Measurements from ENCODE around the gene VPS13D. TPM values are rescaled to one million over a fixed set of nuclear protein-coding genes. Genes with fewer than 3 reads are reported as not detected.

The VPS13D gene
- total RNA-seq, 4 donors from 2014 or later: 77.5 to 142 (median 94.4) TPM

DNA sequence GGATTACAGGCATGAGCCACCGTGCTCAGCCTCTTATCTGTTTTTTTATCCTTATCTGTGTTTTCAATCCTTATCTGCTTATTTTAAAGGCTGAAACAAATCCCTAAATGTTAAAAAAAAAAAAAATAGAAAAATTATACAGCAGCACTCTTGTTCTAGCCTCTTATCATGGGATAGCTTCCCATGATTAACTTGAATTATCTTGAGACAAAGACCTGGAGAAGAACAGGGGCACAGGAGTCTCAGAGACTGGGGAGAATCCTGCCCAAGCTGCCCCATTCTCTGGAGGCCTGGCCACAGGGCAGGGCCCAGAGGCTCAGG lies 301.3 kb downstream of the VPS13D start:
- TF ChIP-seq, protein P1, sequence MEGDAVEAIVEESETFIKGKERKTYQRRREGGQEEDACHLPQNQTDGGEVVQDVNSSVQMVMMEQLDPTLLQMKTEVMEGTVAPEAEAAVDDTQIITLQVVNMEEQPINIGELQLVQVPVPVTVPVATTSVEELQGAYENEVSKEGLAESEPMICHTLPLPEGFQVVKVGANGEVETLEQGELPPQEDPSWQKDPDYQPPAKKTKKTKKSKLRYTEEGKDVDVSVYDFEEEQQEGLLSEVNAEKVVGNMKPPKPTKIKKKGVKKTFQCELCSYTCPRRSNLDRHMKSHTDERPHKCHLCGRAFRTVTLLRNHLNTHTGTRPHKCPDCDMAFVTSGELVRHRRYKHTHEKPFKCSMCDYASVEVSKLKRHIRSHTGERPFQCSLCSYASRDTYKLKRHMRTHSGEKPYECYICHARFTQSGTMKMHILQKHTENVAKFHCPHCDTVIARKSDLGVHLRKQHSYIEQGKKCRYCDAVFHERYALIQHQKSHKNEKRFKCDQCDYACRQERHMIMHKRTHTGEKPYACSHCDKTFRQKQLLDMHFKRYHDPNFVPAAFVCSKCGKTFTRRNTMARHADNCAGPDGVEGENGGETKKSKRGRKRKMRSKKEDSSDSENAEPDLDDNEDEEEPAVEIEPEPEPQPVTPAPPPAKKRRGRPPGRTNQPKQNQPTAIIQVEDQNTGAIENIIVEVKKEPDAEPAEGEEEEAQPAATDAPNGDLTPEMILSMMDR (IDR thresholded peaks at IDR 0.05; ENCODE audit: low read depth): no peak

DNA sequence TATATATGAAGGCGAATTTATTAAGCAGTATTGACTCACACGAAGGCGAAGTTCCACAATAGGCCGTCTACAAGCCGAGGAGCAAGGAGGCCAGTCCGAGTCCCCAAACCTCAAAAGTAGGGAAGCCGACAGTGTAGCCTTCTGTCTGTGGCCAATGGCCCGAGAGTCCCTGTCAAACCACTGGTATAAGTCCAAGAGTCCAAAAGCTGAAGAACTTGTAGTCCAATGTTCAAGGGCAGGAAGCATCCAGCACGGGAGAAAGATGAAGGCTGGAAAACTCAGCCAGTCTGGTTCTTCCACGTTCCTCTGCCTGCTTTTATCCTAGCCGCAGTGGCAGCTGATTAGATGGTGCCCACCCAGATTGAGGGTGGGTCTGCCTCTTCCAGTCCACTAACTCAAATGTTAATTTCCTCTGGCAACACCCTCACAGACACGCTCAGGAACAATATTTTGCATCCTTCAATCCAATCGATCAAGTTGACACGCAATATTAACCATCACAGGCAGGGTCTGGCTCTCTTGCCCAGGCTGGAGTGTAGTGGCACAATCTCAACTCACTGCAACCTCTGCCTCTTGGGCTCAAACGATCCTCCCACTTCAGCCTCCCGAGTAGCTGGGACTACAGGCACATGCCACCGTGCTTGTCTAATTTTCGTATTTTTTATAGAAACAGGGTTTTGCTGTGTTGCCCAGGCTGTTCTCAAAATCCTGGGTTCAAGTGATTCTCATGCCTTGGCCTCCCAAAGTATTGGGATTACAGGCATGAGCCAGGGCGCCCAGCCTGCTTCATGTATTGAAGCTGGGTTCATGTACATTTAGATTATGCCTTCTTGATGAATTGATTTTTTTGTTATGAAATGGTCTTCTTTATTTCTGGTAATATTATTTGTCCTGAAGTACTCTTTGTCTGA lies 302.8 kb downstream of the VPS13D start:
- TF ChIP-seq, protein P1 (IDR thresholded peaks at IDR 0.05; ENCODE audit: low read depth): no peak

DNA sequence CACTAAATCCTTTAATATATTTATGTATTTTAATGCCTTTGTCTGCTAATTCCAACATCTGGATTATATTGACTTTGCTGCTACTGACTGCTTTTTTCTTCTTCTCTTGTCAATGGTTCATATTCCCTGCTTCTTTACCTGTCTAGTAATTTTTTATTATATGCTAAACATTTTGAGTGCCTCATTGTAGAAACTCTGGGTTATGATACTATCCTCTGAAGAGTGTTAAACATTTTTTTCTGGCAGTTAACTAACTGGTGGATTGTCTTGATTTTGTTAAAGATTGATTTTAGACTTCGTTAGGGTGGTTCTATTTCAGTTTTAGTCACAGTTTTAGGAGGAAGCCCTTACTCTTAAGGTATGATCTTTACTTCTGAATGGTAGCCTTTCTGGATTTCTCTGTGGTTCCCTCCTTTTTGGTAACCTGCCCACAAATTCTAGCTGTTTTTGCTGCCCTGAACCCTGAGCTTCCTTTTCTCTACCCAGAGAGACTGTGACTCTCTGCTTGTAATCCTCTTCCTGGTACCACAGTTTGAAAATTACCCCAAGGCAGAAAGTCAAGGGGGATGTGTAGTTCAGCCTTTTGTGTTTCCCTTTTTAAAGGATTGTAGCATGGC lies 306.3 kb downstream of the VPS13D start:
- TF ChIP-seq, protein P1 (IDR thresholded peaks at IDR 0.05; ENCODE audit: low read depth): no peak

DNA sequence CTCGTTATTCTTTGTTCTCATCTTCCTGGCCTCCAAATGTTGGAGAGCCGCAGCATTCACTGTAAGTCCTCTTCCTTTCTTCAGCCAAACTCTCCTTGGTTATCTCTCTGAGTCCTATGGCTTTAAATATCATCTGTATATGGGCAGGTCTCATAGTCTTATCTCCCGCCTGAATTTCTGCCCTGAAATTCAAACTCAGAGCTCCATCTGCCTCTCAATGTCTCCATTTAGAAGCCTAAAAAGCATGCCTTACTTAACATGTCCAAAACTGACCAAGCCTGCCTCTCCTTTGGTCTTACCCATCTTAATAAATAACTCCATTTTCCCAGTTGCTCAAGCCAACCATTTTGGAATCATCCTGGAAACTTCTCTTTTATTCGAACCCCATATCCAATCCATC lies 307.5 kb downstream of the VPS13D start:
- TF ChIP-seq, protein P1 (IDR thresholded peaks at IDR 0.05; ENCODE audit: low read depth): no peak

DNA sequence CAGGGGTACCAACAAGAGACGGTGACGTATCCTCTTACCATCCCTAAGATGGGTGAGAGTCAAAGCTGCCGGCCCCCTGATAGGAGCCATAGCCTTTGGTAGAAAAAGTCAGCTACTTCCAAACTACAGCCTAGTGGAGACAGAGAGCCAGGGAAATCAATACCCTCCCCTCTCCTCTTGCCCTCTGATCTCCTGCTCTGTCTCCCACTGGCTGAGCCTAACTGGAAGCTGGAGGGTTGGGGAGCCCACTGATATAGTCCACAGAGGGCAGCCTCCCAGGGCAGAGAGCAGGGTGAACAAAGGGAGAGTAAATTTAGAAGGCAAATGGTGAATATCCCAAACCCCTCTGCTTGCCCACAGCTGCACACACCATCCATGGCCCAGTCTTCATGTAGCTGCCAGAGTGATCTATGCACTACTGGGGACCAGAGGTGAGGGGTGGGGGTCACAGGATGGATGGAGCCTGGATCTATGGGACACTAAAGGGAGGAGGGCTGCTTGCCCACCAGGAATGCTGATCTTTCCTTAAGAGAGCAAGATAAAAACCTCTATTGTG lies 308.2 kb downstream of the VPS13D start:
- TF ChIP-seq, protein P1 (IDR thresholded peaks at IDR 0.05; ENCODE audit: low read depth): no peak

DNA sequence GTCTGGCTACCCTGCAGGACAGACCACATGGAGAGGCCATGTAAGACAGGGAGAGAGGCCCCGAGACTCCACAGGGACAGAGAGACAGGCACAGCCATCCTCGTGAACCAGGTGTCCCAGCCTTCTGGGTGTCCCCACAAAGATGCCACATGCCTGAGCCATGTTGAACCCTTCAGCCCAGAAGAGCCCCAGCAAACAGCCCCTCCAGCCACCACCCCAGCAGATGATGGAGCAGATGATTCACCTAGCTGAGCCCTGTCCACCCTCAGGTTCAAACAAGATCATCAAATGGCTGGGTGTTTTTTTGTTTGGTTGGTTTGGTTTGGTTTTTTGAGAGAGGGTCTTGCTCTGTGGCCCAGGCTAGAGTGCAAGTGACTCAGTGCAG lies 309.5 kb downstream of the VPS13D start:
- TF ChIP-seq, protein P1 (IDR thresholded peaks at IDR 0.05; ENCODE audit: low read depth): no peak

All from subcutaneous adipose tissue (tissue), 4 donors.